ENCODE results near the gene RNF175.

Gene RNF175

GRCh38 chr4:153771046-153771445 lies 11.2 kb upstream of the RNF175 start:
- H3K36me3 Mint-ChIP-seq = no peaks in the 10 kb centered on the region
- H3K27me3 Mint-ChIP-seq = peaks cover 40% of the 10 kb centered on the region
- no peak overlapping the region for H3K27ac Mint-ChIP-seq
- H3K4me1 Mint-ChIP-seq = no peaks in the 10 kb centered on the region
- H3K4me3 Mint-ChIP-seq = no peak overlapping the region
- ATAC-seq = no peak
- peaks cover 3% of the 10 kb centered on the region for H3K9me3 Mint-ChIP-seq

GRCh38 chr4:153766758-153767157 lies 6.9 kb upstream of the RNF175 start:
- Mint-ChIP-seq H3K9me3 (peaks cover 5% of the 10 kb centered on the region), H3K36me3 (no peaks in the 10 kb centered on the region), H3K4me3 (no peak overlapping the region), H3K27ac (no peak overlapping the region), H3K27me3 (peaks cover 29% of the 10 kb centered on the region), H3K4me1 (no peaks in the 10 kb centered on the region)
- no peak for ATAC-seq

GRCh38 chr4:153765894-153766293 lies 6.1 kb upstream of the RNF175 start:
- Mint-ChIP-seq H3K27ac (no peak overlapping the region), H3K27me3 (peaks cover 30% of the 10 kb centered on the region), H3K36me3 (no peaks in the 10 kb centered on the region), H3K9me3 (peaks cover 2% of the 10 kb centered on the region), H3K4me3 (no peak overlapping the region), H3K4me1 (no peaks in the 10 kb centered on the region)
- ATAC-seq = no peak

- Mint-ChIP-seq H3K9me3 (peaks cover 2% of the 10 kb centered on the region), H3K4me3 (no peak overlapping the region), H3K4me1 (no peaks in the 10 kb centered on the region), H3K27me3 (peaks cover 30% of the 10 kb centered on the region), H3K36me3 (no peaks in the 10 kb centered on the region), H3K27ac (no peak overlapping the region)
- ATAC-seq = no peak
Measured at GRCh38 chr4:153764601-153765368, 5.0 kb upstream of the RNF175 start.

- H3K27me3 Mint-ChIP-seq = peaks cover 40% of the 10 kb centered on the region
- H3K4me3 Mint-ChIP-seq = no peak overlapping the region
- no peak overlapping the region for H3K27ac Mint-ChIP-seq
- no peaks in the 10 kb centered on the region for H3K4me1 Mint-ChIP-seq
- no peak for ATAC-seq
- no peaks in the 10 kb centered on the region for H3K36me3 Mint-ChIP-seq
- peaks cover 2% of the 10 kb centered on the region for H3K9me3 Mint-ChIP-seq
Measured at GRCh38 chr4:153763404-153763803, 3.6 kb upstream of the RNF175 start.

GRCh38 chr4:153758688-153759406 lies 977 bp downstream of the RNF175 start:
- Mint-ChIP-seq H3K4me3 (peak overlapping the region; percentile 48), H3K4me1 (no peaks in the 10 kb centered on the region), H3K27ac (no peak overlapping the region), H3K9me3 (peaks cover 2% of the 10 kb centered on the region), H3K27me3 (peaks cover 55% of the 10 kb centered on the region), H3K36me3 (no peaks in the 10 kb centered on the region)
- no peak for ATAC-seq

- Mint-ChIP-seq H3K4me1 (no peaks in the 10 kb centered on the region), H3K4me3 (no peak overlapping the region), H3K9me3 (no peaks in the 10 kb centered on the region), H3K36me3 (no peaks in the 10 kb centered on the region), H3K27ac (no peak overlapping the region), H3K27me3 (peaks cover 48% of the 10 kb centered on the region)
- ATAC-seq = no peak
Measured at GRCh38 chr4:153758136-153758535, 1.7 kb downstream of the RNF175 start.

GRCh38 chr4:153757407-153757806 lies 2.4 kb downstream of the RNF175 start:
- Mint-ChIP-seq H3K36me3 (no peaks in the 10 kb centered on the region), H3K27ac (no peak overlapping the region), H3K4me3 (no peak overlapping the region), H3K9me3 (no peaks in the 10 kb centered on the region), H3K27me3 (peaks cover 40% of the 10 kb centered on the region), H3K4me1 (no peaks in the 10 kb centered on the region)
- ATAC-seq = no peak

GRCh38 chr4:153755186-153755585 lies 4.6 kb downstream of the RNF175 start:
- Mint-ChIP-seq H3K27ac (no peak overlapping the region), H3K4me3 (no peak overlapping the region), H3K4me1 (no peaks in the 10 kb centered on the region), H3K9me3 (no peaks in the 10 kb centered on the region), H3K36me3 (no peaks in the 10 kb centered on the region), H3K27me3 (peaks cover 27% of the 10 kb centered on the region)
- ATAC-seq = no peak

- no peaks in the 10 kb centered on the region for H3K27me3 Mint-ChIP-seq
- no peak overlapping the region for H3K4me3 Mint-ChIP-seq
- no peaks in the 10 kb centered on the region for H3K9me3 Mint-ChIP-seq
- ATAC-seq = peak; percentile 79
- no peaks in the 10 kb centered on the region for H3K36me3 Mint-ChIP-seq
- H3K27ac Mint-ChIP-seq = no peak overlapping the region
- no peaks in the 10 kb centered on the region for H3K4me1 Mint-ChIP-seq
Measured at GRCh38 chr4:153750197-153750817, 9.5 kb downstream of the RNF175 start.

GRCh38 chr4:153748378-153748777 lies 11.4 kb downstream of the RNF175 start:
- Mint-ChIP-seq H3K9me3 (no peaks in the 10 kb centered on the region), H3K36me3 (no peaks in the 10 kb centered on the region), H3K27me3 (peaks cover 1% of the 10 kb centered on the region), H3K4me3 (no peak overlapping the region), H3K27ac (no peak overlapping the region), H3K4me1 (no peaks in the 10 kb centered on the region)
- no peak for ATAC-seq

- Mint-ChIP-seq H3K4me3 (no peak overlapping the region), H3K36me3 (no peaks in the 10 kb centered on the region), H3K27ac (no peak overlapping the region), H3K27me3 (peaks cover 8% of the 10 kb centered on the region), H3K4me1 (no peaks in the 10 kb centered on the region), H3K9me3 (no peaks in the 10 kb centered on the region)
- ATAC-seq = no peak
Measured at GRCh38 chr4:153747406-153747955, 12.3 kb downstream of the RNF175 start.

- peaks cover 6% of the 10 kb centered on the region for H3K9me3 Mint-ChIP-seq
- H3K4me3 Mint-ChIP-seq = no peak overlapping the region
- no peaks in the 10 kb centered on the region for H3K4me1 Mint-ChIP-seq
- peaks cover 2% of the 10 kb centered on the region for H3K36me3 Mint-ChIP-seq
- no peak for ATAC-seq
- peaks cover 16% of the 10 kb centered on the region for H3K27me3 Mint-ChIP-seq
- no peak overlapping the region for H3K27ac Mint-ChIP-seq
Measured at GRCh38 chr4:153745651-153746050, 14.2 kb downstream of the RNF175 start.

- no peak for ATAC-seq
- H3K4me1 Mint-ChIP-seq = no peaks in the 10 kb centered on the region
- H3K36me3 Mint-ChIP-seq = peaks cover 5% of the 10 kb centered on the region
- peaks cover 9% of the 10 kb centered on the region for H3K9me3 Mint-ChIP-seq
- H3K27me3 Mint-ChIP-seq = peaks cover 41% of the 10 kb centered on the region
- no peak overlapping the region for H3K27ac Mint-ChIP-seq
- no peak overlapping the region for H3K4me3 Mint-ChIP-seq
Measured at GRCh38 chr4:153741541-153741940, 18.3 kb downstream of the RNF175 start.

GRCh38 chr4:153735906-153736461 lies 23.8 kb downstream of the RNF175 start:
- no peak for ATAC-seq
- Mint-ChIP-seq H3K4me1 (peaks cover 16% of the 10 kb centered on the region), H3K36me3 (peaks cover 5% of the 10 kb centered on the region), H3K9me3 (peaks cover 6% of the 10 kb centered on the region), H3K4me3 (no peak overlapping the region), H3K27ac (no peak overlapping the region), H3K27me3 (peaks cover 28% of the 10 kb centered on the region)

Data from stimulated activated memory B cell treated with anti-CD40 and anti-IgM and Interleukin-4, amounts not matched to agents 10 μg/mL and 1 μg/mL and 100 μg/mL, for 72 hours (primary cell).